SHP77 treated with DMSO at 0.1 percent for 48 hours (cell line): ENCODE data around the gene UQCC2.

Experiments
- DNase-seq: peaks from one replicate; lab custom pipeline; 2025; lab: John Stamatoyannopoulos, UW

Gene UQCC2

GRCh38 chr6:33691456-33692077, 19.9 kb downstream of the UQCC2 start:
- no peak for DNase-seq

- no peak for DNase-seq
These were observed 20.7 kb downstream of the UQCC2 start for GRCh38 chr6:33690766-33691165.

- no peak for DNase-seq
These were observed 21.6 kb downstream of the UQCC2 start for GRCh38 chr6:33689879-33690278.

DNA sequence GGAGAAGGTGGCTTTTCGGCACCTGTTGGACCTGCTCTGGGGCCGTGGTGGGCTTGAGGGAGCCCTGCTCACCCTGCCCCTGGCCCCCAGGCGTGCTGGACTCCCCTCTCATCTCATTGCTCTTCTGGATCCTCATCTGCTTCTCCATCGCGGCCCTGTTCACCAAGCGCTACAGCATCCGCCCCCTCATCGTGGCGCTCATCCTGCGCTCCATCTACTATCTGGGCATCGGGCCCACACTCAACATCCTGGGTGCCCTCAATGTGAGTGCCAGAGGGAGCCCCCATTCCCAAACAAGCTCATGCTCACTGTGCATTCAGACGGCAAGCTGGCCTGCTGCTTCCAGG, 22.4 kb downstream of the UQCC2 start:
- DNase-seq = no peak

GRCh38 chr6:33688451-33689147, 22.9 kb downstream of the UQCC2 start:
- DNase-seq = no peak

GRCh38 chr6:33688006-33688405, 23.5 kb downstream of the UQCC2 start:
- no peak for DNase-seq

DNA sequence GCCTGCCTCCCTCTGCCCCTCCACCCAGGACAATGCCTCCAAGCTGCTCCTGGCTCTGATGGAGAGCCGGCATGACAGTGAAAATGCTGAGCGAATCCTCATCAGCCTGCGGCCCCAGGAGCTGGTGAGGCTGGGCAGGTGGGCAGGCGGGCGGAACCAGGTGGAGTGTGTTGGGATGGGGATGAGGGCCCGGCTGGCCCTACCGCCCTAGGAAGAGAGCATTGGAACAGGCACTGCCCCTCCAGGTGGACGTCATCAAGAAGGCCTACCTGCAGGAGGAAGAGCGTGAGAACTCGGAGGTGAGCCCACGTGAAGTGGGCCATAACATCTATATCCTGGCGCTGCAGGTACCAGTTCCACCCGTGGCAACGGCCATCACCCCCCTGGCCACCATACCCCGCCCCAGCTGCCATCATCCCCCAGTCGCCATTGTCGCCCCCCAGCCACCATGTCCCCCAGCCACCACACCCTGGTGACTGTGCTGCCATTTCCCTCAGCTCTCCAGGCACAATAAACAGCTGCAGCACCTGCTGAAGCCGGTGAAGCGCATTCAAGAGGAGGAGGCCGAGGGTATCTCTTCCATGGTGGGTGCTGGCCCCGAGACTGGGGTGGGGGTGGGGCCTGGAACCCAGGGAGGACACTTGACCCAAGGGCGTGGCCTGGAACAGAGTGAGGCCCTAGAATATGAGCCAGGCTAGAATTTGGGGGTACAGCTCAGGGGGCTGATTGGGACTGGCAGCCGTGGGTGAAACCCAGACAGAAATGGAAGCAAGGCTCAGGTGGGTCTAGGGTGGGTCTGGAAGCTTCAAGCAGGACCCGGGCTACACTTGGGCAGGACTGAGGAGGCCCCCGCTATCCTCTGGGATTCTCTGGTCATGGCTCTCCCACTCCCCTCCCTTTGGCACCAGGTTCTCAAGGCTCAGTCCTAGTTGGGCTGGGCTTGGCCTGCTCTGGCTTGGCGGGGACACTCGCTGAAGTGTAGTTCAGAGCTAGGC, 24.2 kb downstream of the UQCC2 start:
- DNase-seq = no peak

- no peak for DNase-seq
These were observed 25.1 kb downstream of the UQCC2 start for GRCh38 chr6:33686225-33686924.

DNA sequence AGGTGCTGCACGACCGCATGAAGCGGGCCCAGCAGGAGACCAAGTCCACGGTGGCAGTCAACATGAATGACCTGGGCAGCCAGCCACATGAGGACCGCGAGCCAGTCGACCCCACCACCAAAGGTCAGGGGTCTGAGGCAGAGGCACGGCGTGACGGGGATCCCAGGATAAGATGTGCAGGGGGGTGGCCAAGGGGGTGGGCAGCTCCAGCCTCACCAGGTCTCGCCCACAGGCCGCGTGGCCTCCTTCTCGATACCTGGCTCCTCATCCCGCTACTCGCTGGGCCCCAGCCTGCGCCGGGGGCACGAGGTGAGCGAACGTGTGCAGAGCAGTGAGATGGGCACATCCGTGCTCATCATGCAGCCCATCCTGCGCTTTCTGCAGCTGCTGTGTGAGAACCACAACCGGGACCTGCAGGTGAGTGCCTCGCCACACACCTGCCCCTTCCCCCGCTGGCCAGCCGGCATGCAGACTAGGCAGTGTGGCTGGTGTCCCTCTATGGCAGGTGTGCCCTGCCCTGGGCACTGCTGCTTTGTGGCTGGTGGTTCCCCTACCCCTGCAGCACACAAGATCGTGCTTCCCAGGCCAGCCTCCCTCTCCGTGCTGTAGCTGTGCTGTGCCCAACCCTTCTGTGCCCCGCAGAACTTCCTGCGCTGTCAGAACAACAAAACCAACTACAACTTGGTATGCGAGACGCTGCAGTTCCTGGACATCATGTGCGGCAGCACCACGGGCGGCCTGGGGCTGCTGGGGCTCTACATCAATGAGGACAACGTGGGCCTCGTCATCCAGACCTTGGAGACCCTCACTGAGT, 25.9 kb downstream of the UQCC2 start:
- no peak for DNase-seq

- no peak for DNase-seq
These were observed 26.5 kb downstream of the UQCC2 start for GRCh38 chr6:33684983-33685382.

GRCh38 chr6:33684428-33684896, 27.0 kb downstream of the UQCC2 start:
- DNase-seq = no peak

- no peak for DNase-seq
These were observed 27.7 kb downstream of the UQCC2 start for GRCh38 chr6:33683576-33684427.

DNA sequence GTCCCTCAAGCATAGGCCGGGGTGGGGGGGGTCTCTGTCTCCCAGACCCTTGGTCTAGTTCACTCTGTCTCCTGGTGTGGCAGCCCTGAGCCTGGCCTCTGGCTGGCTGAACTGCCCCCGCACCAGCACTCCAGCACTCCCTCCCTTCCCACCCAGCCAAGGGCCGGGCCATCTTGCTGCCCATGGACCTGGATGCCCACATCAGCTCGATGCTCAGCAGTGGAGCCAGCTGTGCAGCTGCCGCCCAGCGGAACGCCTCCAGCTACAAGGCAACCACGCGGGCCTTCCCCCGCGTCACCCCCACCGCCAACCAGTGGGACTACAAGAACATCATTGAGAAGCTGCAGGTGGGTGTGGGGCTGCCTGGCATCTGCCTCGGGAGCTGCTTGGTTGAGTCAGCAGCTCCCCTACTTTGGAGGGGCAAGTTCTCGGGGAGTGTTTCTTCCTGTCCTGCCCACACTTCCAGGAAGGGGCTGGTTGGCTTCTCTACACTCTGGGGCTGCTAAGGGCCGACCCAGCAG, 28.4 kb downstream of the UQCC2 start:
- no peak for DNase-seq

- no peak for DNase-seq
These were observed 29.2 kb downstream of the UQCC2 start for GRCh38 chr6:33682341-33682740.

GRCh38 chr6:33679761-33680160, 31.7 kb downstream of the UQCC2 start:
- no peak for DNase-seq

DNA sequence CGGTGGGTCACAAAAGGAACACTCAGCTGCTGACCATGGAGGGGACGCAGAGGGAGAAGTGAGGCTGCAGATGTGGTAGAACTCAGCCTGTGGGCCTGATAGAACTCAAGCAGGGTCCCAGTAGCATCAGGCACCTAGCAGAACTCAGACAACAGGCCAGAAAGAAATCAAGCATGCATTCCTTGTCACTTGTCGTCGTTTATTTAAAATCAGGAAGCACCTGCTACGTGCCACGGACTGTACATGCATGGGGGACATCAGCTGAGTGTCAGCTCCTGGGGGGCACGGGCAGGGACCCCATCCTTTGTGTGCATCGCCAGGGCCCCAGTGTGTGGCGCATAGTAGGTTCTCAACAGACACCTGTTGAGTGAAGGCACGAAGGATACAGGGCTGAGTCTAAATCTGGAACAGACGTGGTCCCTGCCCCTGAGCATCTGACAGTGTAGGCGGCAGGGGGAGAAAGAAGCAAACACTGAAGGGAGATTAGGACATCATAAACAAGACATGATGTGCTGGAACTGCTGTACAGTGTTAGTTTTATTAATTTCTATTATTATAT, 32.5 kb downstream of the UQCC2 start:
- DNase-seq = no peak

DNA sequence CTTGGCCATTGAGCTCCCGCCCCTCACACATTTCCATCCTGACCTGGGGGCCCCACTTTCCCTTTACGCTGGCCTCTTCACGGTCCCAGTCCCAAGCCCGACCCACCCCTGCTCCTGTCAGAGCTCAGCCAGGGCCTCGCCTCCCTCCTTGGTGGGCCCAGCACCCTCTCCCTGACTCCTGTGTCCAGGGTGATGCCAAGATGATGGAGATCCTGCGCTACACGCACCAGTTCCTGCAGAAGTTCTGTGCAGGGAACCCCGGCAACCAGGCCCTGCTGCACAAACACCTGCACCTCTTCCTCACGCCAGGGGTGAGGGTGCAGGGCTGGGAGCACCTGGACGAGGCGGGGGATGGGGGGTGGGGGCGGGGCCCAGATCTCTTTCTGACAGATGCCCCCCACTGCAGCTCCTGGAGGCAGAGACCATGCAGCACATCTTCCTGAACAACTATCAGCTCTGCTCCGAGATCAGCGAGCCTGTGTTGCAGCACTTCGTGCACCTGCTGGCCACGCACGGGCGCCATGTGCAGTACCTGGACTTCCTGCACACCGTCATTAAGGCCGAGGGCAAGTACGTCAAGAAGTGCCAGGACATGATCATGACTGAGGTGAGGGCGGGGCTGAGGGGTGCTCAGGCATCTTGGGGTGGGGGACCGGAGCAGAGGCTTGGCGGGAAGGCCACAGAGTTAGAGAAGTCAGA, 33.1 kb downstream of the UQCC2 start:
- DNase-seq = no peak

- DNase-seq = no peak
These were observed 33.8 kb downstream of the UQCC2 start for GRCh38 chr6:33677689-33678088.

- no peak for DNase-seq
These were observed 34.3 kb downstream of the UQCC2 start for GRCh38 chr6:33677143-33677660.
